ENCODE measurements around the gene BCCIP.
A peak's percentile ranks its signal among the peaks of the same experiment; 100 is the strongest.

Gene BCCIP

DNA sequence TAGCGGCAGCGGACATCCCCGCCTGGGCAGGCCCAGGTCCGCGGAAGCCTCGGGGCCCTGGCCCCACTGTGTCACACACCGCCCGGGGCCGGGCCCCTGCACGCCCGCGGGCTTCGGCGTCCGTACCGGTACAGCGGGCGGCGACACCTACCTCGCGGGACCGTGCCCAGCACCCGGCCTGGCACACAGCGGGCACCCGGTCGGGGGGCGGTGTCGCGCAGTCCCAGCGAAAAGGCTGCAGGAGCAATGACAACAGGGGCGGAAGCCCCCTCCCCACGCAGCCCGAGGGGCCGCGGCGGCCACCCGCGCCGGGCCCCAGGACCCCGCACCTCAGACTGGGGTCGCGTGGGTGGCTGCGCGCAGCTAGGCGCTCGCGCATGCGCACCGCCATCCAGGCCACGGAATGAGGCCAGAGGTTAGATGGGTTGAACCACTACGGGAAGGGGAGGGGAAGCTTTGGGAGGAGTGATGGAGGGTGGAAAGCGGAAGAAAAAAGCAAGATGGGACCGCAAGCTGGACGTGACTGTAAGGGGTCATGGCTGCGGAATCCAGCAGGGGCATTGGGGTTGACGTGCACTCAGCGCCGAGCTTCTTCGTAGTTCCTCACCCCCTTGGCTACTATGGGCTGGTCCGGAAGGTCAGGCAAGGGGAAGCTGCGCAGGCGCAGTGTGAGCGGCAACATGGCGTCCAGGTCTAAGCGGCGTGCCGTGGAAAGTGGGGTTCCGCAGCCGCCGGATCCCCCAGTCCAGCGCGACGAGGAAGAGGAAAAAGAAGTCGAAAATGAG, at the start of gene BCCIP, which contains the start of gene UROS:
BCCIP (plus strand) TSS at position 669 of the 785 bp plus-strand sequence; CDS start at position 681, 12 bp downstream.
UROS (minus strand) TSS at position 381 of the 785 bp plus-strand sequence. CDS start 6,759 bp downstream, outside the sequence.
- DNase-seq = peak; percentile 88 to 100 (median 92)

DNA sequence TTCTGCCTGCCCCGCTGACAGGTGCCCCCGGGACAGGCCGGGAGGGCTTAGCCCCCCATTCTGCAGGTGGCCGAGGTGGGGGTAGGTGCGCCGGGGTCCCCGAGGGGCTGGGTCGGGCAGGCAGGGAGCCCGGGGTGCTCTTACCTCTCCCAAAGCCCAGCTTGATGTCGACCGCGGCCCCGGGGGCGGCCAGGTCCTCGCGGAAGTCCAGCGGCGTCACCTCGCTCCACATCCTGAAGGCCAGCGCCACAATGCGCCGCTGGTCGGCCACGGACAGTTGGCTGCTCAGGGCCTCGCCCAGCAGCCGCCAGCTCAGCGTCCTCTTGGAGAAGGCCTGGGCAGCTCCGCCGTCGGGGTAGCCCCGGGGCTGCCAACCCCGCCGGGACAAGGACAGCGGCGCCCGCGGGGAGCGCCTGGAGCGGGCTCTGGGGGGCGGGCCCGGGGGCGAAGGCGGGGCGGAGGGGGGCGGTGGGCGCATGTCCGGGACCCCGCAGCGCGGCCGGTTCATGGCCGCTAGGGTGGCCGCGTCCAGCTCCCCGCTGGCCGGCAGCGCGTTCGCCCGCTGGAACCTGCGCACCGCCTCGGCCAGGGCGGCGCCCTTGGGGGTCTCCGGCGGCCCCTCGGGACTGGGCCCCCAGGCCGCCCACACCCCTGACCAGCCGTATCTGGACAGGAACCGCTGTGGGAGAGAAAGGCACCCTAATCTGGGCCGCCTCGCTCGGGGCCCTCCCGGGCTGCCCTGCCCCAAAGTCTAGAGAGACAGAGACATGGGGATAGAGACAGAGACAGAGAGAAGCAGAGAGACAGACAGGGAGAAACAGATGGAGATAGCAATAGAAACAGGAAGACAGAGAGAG, 49.4 kb upstream of the BCCIP start:
- DNase-seq = no peak

- no peak for DNase-seq
Observed at GRCh38 chr10:125774581-125775191, 48.7 kb upstream of the BCCIP start.

DNA sequence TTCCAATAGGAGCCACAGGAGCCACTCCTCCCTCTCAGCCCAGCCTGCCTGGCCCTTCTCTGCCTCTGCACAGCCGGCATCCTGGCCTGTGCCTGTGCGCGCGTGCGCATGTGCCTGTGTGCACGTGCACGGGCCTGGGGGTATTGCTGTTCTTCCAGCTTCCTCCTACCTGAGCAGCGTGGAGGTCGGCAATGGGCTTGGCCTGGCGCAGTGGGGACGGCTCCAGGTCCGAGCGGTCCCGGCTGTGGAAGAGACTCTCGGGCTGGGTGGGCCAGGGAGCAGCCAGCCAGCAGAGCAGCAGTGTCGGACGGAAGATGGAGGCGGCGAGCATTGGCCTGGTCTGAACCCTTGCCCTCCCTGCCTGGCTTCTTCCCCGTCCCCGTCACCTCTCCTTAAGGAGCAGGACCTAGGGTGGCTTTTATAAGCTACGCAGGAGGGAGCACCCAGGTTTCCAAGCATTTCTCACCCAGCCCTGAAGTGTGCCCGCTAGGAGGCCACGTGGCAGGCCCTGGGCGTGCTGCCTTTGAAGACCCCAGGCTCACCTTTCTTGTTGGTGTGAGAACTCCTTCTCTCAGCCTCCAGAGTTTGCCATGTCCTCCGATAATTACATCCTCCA, 47.7 kb upstream of the BCCIP start, which contains the start of gene MMP21:
MMP21 (minus strand) TSS at position 331 of the 616 bp plus-strand sequence; CDS start at position 331, 0 bp downstream.
- no peak for DNase-seq

DNA sequence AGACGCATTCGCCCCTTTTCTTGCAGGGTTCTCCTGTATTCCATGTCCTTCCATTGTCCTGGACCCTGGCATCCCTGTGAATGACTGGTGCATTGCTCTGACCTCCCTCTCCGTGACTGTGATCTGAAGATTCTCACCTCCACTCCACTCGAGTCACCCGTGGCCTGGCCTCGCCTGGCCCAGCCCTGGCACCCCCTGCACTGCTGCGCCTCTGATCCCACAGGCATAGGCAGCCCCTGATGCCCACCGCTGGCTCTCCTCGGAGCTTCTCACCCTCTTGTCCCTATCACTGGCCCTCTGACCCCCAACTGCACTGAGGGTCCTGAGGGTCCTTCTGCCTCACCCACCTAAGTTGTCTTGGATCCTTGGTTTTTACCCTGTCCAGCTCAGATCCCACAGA, 45.5 kb upstream of the BCCIP start:
- no peak for DNase-seq

DNA sequence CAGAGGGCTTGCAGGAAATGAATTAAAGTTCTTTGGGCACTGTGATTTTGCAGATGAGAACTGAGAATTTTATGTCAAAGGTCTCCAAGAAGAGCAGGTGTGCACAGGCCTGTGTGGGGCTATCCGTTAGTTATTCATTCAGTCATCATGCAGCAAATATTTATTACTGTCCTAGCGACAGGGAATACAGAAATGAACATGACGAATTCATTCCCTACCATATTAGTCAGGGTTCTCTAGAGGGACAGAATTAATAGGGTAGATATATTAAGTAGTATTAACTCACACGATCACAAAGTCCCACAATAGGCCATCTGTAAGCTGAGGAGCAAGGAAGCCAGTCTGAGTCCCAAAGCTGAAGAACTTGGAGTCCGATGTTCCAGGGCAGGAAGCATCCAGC, 44.8 kb upstream of the BCCIP start:
- no peak for DNase-seq

DNA sequence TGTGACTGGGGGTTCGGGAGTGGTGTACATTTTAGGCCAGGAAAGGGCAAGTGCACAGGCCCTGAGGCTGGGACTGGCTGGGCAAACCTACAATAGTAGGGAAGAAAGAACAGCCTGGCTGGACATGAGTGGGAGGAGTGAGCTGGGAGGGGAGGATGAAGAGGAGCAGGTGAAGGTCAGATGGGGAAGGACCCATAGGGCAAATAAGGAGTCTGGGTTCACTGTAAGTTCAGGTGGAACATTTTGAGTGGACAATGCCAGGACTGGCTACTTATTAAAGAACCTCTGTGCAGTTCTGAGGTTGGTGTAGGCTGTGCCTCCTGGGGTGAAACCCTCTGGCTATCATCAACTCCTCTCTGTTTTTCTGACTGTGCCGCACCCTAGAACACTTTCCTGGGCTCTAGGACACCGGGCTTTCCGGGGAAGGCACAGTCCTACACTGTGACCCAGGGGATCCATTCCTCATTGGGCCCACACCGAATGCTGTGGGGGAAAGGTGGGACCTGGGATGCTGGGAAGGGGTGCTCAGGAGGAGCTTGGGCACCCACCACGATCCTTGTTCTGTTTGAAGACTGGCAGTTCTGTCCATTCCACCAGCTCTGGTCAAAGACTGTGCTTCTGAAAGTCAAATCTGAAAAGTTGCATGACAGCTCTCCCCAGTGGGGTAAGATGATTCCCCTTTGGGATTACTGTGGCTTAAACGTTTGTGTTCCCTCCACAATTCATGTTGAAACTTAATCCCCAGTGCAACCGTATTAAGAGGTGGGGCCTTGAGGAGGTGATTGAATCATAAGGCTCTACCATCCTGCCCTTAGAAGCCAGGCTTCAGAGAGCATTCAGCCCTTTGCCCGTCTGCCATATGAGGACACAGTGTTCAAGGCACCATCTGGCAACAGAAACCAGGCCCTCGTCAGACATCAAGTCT, 43.7 kb upstream of the BCCIP start:
- no peak for DNase-seq

DNA sequence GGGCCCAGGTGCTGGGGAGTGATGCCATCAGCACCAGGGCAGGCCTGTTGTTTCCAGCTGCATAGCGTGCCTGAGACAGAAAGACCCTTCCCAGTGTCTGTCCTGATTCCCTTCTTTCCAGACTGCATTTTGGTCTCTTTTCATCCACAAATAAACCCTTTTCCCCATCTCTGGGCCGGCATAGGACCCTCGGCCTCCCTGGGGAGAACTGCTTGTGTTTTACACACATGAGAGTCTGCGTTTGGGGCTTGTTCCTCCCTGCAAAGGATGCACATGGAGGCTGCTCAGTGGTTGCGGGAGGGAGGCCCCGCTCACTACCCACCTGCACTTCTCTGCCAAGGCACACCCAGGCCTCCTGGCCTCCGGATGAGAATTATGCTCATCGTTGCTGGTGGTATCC, 42.0 kb upstream of the BCCIP start:
- no peak for DNase-seq

- DNase-seq = no peak
Observed at GRCh38 chr10:125782054-125782453, 41.3 kb upstream of the BCCIP start.

DNA sequence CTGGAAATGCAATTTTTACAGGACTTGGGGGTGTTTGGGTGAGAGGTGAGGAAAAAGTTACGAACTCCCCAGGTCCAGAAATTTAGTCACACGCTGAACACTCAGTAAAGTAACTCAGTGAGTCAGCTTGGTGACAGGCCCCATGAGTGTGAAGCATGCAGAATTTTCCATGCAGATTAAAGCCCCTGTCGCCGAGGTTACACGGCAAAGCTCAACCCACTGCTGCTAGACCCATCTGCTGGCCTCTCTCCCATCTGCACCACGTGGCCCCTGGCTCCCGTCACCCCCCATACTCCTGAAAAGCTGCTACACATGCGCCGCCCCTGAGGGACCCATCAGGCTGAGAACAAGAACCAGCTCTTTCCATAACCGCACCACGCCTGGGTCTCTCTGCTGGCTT, 40.7 kb upstream of the BCCIP start:
- no peak for DNase-seq

GRCh38 chr10:125783408-125783807, 39.9 kb upstream of the BCCIP start:
- no peak for DNase-seq

- no peak for DNase-seq
Observed at GRCh38 chr10:125783957-125784356, 39.4 kb upstream of the BCCIP start.

GRCh38 chr10:125785791-125786190, 37.6 kb upstream of the BCCIP start:
- DNase-seq = no peak

DNA sequence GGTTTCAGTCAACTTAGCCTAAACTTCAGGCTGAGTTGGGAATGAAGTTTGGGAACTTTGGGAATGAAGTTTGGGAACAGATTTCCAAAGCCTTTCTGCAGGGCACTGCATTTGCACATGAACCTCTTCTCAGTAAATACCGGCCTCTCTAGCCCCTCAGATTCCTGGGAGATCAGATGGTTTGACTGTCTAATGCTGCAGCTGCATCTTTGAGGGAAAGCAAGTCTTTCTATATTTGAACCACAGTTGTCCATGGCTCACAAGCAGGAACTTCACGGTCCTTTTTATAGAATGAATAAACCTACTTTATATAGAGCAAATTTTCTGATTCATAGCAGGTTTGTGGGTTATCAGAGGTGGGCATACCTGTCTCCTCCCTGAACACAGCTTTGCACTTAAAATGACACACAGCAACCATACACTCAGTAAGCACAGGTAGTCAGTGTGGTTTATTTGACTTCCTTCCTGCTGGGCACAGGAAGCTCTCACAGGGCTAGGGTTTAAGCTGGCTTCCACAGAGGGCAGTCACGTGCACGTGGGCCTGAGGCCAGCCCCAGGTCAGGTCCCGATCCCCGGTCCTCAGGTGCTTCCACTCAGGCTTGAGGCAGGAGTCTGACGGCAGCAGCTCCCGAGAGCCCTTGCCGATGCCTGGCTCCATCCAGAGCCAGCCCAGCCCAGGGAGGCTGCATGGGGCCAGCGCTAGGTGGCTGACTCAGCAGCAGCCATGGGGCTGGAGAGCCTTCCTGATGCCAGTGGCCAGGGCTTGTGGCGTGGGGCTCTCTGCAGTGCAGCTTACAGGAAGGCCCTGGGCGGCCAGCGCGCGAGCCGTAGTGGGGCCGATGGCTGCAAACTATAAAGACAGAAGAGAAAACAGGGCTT, 35.0 kb upstream of the BCCIP start:
- DNase-seq = no peak

DNA sequence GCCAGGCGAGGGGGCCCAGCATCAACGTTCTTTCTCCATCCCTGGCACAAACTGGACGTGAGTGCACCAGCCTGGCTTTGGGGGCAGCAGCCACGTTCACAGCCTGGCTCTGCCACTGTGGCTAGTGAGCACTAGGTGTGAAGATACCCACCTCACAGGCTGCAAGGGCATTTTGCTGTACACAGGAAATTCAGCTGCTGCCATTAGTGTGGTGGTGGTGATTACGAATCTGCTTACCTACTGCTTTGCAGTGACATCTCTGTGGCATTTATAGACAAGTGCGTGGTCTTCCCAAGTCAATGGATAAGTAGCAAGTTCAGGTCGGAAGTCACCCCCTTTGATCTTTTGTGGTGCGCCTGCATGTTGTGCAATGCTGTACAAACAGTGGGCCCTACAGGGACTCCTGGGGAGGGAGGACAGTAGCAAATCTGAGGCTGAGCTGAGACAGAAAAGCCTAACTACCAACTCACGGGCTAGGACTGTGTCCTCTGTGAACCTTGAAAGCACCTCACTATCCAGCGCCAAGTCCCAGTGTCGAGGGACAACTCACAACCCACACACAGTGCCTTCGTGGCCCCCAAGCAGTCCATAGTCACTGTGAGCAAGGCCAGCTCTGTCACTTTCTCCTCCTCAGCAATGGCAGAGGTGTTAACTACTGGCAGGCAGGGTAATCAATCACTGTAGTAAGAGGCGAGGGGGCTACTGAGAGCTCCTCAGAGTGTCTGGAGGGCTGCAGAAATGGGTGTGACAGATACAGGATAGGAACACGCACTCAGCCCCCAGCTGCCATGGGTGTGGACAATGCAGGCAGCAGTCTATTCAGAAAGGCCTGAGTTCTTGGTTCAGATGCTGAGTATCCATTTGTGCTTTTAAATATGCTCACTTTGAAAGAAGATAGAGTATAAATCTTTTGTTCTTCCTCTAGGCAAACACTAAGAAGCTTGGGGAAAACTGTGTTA, 30.7 kb upstream of the BCCIP start:
- no peak for DNase-seq

DNA sequence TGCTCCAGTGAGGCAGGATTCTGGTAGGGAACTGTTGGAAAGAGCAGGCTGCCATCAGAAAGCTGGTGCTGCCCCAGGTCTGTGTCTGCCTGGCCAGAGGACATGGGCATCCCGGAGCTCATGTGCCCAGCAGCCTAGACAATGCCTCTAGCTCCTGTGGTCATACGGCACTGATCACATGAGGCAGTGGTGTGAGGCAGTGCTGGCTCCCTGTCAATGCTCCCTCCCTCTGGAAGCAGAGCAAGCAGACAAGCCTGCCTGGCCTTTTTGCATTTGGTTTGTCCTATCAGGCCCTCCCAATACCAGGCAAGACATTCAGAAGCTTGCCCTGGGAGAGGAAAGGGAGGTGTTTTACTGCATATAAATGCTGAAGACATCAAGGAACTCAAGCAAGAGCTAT, 28.2 kb upstream of the BCCIP start:
- no peak for DNase-seq

DNA sequence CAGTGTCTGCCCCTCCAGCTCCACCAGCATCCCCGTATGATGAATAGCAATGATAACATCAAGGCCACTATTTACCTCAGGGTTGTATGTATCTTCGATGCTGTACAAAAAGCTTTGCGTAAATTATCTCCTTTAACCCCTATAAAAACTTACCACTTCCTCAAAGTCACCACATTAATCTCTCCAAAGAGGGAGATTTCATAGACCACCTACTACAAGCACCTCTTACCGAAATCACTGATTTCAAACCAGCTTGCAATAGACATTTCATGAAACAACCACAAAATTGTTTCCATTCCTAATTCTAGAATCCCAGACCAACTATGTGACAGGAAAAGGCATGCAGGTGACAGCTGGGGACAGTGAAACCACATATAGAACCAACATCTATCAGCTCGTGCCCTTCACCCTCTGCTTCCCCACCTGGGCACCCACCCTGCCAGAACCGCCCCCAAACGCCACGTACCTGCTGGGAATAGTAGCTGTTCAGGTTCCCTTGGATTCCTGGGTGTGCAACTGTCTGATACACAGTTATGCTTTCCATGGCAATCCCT, 27.6 kb upstream of the BCCIP start:
- DNase-seq = no peak

DNA sequence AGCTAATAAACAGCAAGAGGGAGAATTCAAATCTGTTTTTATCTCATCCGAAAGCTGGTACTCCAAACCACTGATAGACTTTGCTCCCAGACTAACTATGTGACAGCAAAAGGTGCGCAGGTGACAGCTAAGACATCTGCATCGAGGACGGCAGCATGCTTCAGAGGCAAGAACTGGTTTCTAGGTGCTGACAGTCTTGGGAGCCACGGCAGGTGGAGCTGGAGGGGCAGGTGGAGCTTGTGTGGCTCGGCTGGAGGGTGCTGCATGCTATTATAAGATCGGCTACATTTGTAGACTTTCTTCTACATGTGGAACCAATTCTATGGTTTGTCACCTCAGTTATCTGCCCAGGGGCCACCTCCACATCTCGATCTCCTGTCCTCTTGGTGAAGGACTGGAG, 25.9 kb upstream of the BCCIP start:
- no peak for DNase-seq

- no peak for DNase-seq
Observed at GRCh38 chr10:125797994-125798662, 25.2 kb upstream of the BCCIP start.

Data from stimulated activated naive CD4-positive, alpha-beta T cell (primary cell).